HG02588 (cell line): ENCODE results near the gene HPCAL1.

Source experiments
- ATAC-seq: cut with Tn5 transposase; IDR thresholded peaks from one replicate; pipeline ENCODE4 v1.9.1; 2021; ENCODE audit warnings: mild to moderate bottlenecking, moderate library complexity; ENCODE audit not compliant: unreplicated experiment

HPCAL1 gene

GRCh38 chr2:10321622-10322021, 18.9 kb downstream of the HPCAL1 start:
- no peak for ATAC-seq

GRCh38 chr2:10322481-10322880, 19.8 kb downstream of the HPCAL1 start:
- no peak for ATAC-seq

GRCh38 chr2:10322973-10323372, 20.3 kb downstream of the HPCAL1 start:
- ATAC-seq = no peak

- no peak for ATAC-seq
Observed at GRCh38 chr2:10323535-10323934, 20.8 kb downstream of the HPCAL1 start.

GRCh38 chr2:10324095-10324832, 21.6 kb downstream of the HPCAL1 start:
- ATAC-seq = peak; percentile 63

GRCh38 chr2:10325278-10326145, 22.8 kb downstream of the HPCAL1 start:
- ATAC-seq = no peak

- ATAC-seq = no peak
Observed at GRCh38 chr2:10326151-10326616, 23.5 kb downstream of the HPCAL1 start.

- no peak for ATAC-seq
Observed at GRCh38 chr2:10326707-10327594, 24.2 kb downstream of the HPCAL1 start.

- ATAC-seq = no peak
Observed at GRCh38 chr2:10327896-10328669, 25.4 kb downstream of the HPCAL1 start.

- ATAC-seq = no peak
Observed at GRCh38 chr2:10328670-10329579, 26.2 kb downstream of the HPCAL1 start.

GRCh38 chr2:10329580-10329879, 26.8 kb downstream of the HPCAL1 start:
- ATAC-seq = no peak

- no peak for ATAC-seq
Observed at GRCh38 chr2:10329880-10330699, 27.4 kb downstream of the HPCAL1 start.

- no peak for ATAC-seq
Observed at GRCh38 chr2:10330700-10331026, 28.0 kb downstream of the HPCAL1 start.

GRCh38 chr2:10331027-10331701, 28.5 kb downstream of the HPCAL1 start:
- ATAC-seq = peak; percentile 61

GRCh38 chr2:10331702-10332401, 29.1 kb downstream of the HPCAL1 start:
- ATAC-seq = peak; percentile 65

- no peak for ATAC-seq
Observed at GRCh38 chr2:10332402-10333246, 29.9 kb downstream of the HPCAL1 start.

GRCh38 chr2:10333247-10333613, 30.5 kb downstream of the HPCAL1 start:
- ATAC-seq = no peak
